Liver (tissue), 9 donors: ENCODE results near the gene DDB1. TPM values are rescaled to one million over a fixed set of nuclear protein-coding genes. Genes with fewer than 3 reads are reported as not detected.

Source experiments
- DNase-seq: peaks from one replicate; pipeline ENCODE4 v3.0.0-alpha.2; 2017; ENCODE audit warnings: low spot score
- H3K27ac ChIP-seq, 2 donors: one replicate each; pipeline ENCODE4 v1.7.0; 2013; ENCODE audit warnings: inconsistent platforms in 2 of 2, low read length in 2 of 2, control low read depth in 1 of 2, low read depth in 1 of 2, mild to moderate bottlenecking in 1 of 2
- H3K27me3 ChIP-seq, 4 donors: one replicate each; pipeline versions ENCODE4 v1.6.1 to v1.7.0; 2013; ENCODE audit warnings: low read length in 3 of 4, inconsistent platforms in 1 of 4, mild to moderate bottlenecking in 1 of 4, moderate library complexity in 1 of 4; ENCODE audit not compliant: control insufficient read depth in 4 of 4, insufficient read depth in 4 of 4
- H3K36me3 ChIP-seq, 4 donors: one replicate each; pipeline versions ENCODE4 v1.6.1 to v1.7.0; 2013; ENCODE audit warnings: low read length in 3 of 4, mild to moderate bottlenecking in 3 of 4, low read depth in 1 of 4, moderate library complexity in 1 of 4; ENCODE audit not compliant: control insufficient read depth in 4 of 4, insufficient read depth in 3 of 4
- H3K4me1 ChIP-seq, 4 donors: one replicate each; pipeline versions ENCODE4 v1.6.1 to v1.7.0; 2013; ENCODE audit warnings: low read length in 3 of 4, mild to moderate bottlenecking in 3 of 4, moderate library complexity in 1 of 4; ENCODE audit not compliant: control insufficient read depth in 4 of 4, insufficient read depth in 4 of 4
- H3K4me3 ChIP-seq, 3 donors: one replicate each; pipeline versions ENCODE4 v1.6.1 to v1.7.0; 2013; ENCODE audit warnings: low read length in 3 of 3, control low read depth in 1 of 3, low read depth in 1 of 3, mild to moderate bottlenecking in 1 of 3
- H3K9ac ChIP-seq, 2 donors: one replicate each; pipeline ENCODE4 v1.7.0; 2013; ENCODE audit warnings: low read length in 2 of 2, mild to moderate bottlenecking in 2 of 2, moderate library complexity in 2 of 2, control low read depth in 1 of 2, low read depth in 1 of 2
- H3K9me3 ChIP-seq, 4 donors: one replicate each; pipeline versions ENCODE4 v1.6.1 to v1.7.0; 2013; ENCODE audit warnings: low read length in 3 of 4; ENCODE audit not compliant: control insufficient read depth in 4 of 4
- FOXA1 ChIP-seq: IDR thresholded peaks from 2 replicates; pipeline ENCODE4 v1.6.1; 2016; ENCODE audit warnings: antibody characterized with exemption
- FOXA2 ChIP-seq: IDR thresholded peaks from 2 replicates; pipeline ENCODE4 v1.6.1; 2016; ENCODE audit warnings: antibody characterized with exemption
- GABPA ChIP-seq, 2 donors: IDR thresholded peaks in 1 of 2; conservative IDR thresholded peaks in 1 of 2; 2 replicates each; pipeline ENCODE4 v1.6.1; 2016; ENCODE audit warnings: antibody characterized with exemption in 2 of 2, mild to moderate bottlenecking in 1 of 2, moderate library complexity in 1 of 2
- HNF4A ChIP-seq, 2 donors: conservative IDR thresholded peaks; 2 replicates each; pipeline ENCODE4 v1.6.1; 2016; ENCODE audit warnings: antibody characterized with exemption in 2 of 2, mild to moderate bottlenecking in 2 of 2
- HNF4G ChIP-seq: IDR thresholded peaks from 2 replicates; pipeline ENCODE4 v1.6.1; 2016; ENCODE audit warnings: antibody characterized with exemption
- JUND ChIP-seq, 2 donors: IDR thresholded peaks; 2 replicates each; pipeline ENCODE4 v1.6.1; 2016; ENCODE audit warnings: antibody characterized with exemption in 2 of 2
- NR2F2 ChIP-seq: IDR thresholded peaks from 2 replicates; pipeline ENCODE4 v1.6.1; 2016; ENCODE audit warnings: antibody characterized with exemption
- RAD21 ChIP-seq, 2 donors: IDR thresholded peaks; 2 replicates each; pipeline ENCODE4 v1.6.1; 2016; ENCODE audit warnings: antibody characterized with exemption in 2 of 2, mild to moderate bottlenecking in 2 of 2
- RXRA ChIP-seq, 2 donors: IDR thresholded peaks; 2 replicates each; pipeline ENCODE4 v1.6.1; 2017 to 2018; ENCODE audit warnings: antibody characterized with exemption in 2 of 2, mild to moderate bottlenecking in 1 of 2
- SP1 ChIP-seq: IDR thresholded peaks from 2 replicates; pipeline ENCODE4 v1.6.1; 2018; ENCODE audit warnings: antibody characterized with exemption, mild to moderate bottlenecking
- TAF1 ChIP-seq: conservative IDR thresholded peaks from 2 replicates; pipeline ENCODE4 v1.6.1; 2016; ENCODE audit warnings: antibody characterized with exemption, mild to moderate bottlenecking
- YY1 ChIP-seq: IDR thresholded peaks from 2 replicates; pipeline ENCODE4 v1.6.1; 2016; ENCODE audit warnings: antibody characterized with exemption, mild to moderate bottlenecking
- WGBS: extraction: QIAGEN DNeasy Blood & Tissue Kit; methylation state at CpG from one replicate; pipeline ENCODE4 v1.1.7; 2013; 5-methylcytosine and 5-hydroxymethylcytosine counted together
- polyA plus RNA-seq, 2 donors: library from polyadenylated mRNA; stranded (reverse) in 1 of 2; unstranded in 1 of 2; fragments of 200-250 nt in 1 of 2; fragments of >200 nt in 1 of 2; fragmentation: Nextera tagmentation in 1 of 2; extraction: Ambion mirVana in 1 of 2; gene quantifications; one replicate each; pipeline versions ENCODE4 v1.2.1 to v1.2.3, GENCODE V29; 2013 to 2015
- total RNA-seq, 2 donors: library from RNA; depleted of rRNA; stranded (reverse); fragments of >200 nt; gene quantifications; one replicate each; pipeline ENCODE4 v1.2.3, GENCODE V29; 2014
- TF ChIP-seq, protein P1 (sequence below): fragments of 150-350 bp; IDR thresholded peaks from 2 replicates; pipeline ENCODE4 v1.5.1; 2017; ENCODE audit warnings: improper control_type of control experiment, low read depth, low read length; ENCODE audit not compliant: missing input control
- TF ChIP-seq, protein P2 (sequence below): IDR thresholded peaks from 2 replicates; pipeline ENCODE4 v1.6.1; 2016; ENCODE audit warnings: antibody characterized with exemption
- TF ChIP-seq, protein P3 (sequence below): IDR thresholded peaks from 2 replicates; pipeline ENCODE4 v1.6.1; 2016; ENCODE audit warnings: antibody characterized with exemption
- TF ChIP-seq, protein P4 (sequence below): IDR thresholded peaks from 2 replicates; pipeline ENCODE4 v1.6.1; 2016; ENCODE audit warnings: antibody characterized with exemption
- TF ChIP-seq, protein P5 (sequence below): IDR thresholded peaks from 2 replicates; pipeline ENCODE4 v1.6.1; 2016; ENCODE audit warnings: antibody characterized with exemption, mild to moderate bottlenecking
- donor health status: healthy.
- donor health status: healthy.
- donor health status: healthy.
- donor health status: healthy.
- donor health status: healthy.

DDB1 gene
- total and polyA plus RNA-seq, 4 donors, result 37.5 to 146 (median 88.9) TPM

DNA sequence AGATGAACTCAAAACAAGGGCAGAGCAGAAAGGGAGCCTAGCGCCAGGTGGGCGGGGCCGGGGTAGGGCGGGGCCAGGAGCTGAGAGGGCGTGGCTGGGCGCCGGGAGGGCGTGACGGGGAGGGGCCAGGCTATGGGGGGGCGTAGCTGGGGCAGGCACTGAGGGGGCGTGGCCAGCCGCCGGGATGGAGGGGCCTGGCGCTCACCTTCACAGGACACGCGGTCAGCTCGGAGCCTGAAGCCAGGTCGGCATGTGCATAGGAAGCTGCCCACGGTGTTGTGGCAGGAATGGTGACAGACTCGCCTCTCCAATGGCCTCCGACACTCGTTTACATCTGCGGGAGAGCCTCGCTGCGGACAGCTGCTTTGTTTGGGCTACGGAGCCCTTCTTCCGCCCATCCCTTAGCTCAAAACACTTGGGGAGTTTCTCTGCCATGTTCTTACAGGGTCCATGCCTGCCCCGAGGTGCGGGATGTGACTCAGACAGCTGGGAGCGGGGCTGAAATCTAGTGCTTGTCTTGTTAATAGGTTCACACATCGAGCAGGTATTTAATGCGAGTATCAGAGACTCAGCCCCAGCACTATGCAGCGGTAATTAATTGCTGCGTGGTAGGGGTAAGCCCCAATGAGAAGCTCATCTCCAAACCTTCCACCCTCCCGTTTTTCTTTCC is 51.2 kb downstream of the DDB1 start:
- peak; percentile 94 for DNase-seq
- Histone ChIP-seq H3K27ac (no peak overlapping the region), H3K4me3 (no peak overlapping the region), H3K9ac (no peak overlapping the region), H3K27me3 (no peaks in the 10 kb centered on the region), H3K9me3 (no peaks in the 10 kb centered on the region), H3K36me3 (peaks cover 0 to 5% (median 0%) of the 10 kb centered on the region in 4 donors), H3K4me1 (peaks cover 0 to 2% (median 0%) of the 10 kb centered on the region in 4 donors)
- TF ChIP-seq FOXA2 (no peak), RAD21 (IDR thresholded peaks at IDR 0.05) (no peak), NR2F2 (no peak), TAF1 (no peak), HNF4G (no peak), RXRA (IDR thresholded peaks at IDR 0.05) (no peak), HNF4A (conservative IDR thresholded peaks at IDR 0.05) (no peak), FOXA1 (no peak), GABPA (IDR thresholded peaks at IDR 0.05 in 1 of 2, conservative IDR thresholded peaks at IDR 0.05 in 1 of 2) (no peak), SP1 (no peak), YY1 (no peak), JUND (IDR thresholded peaks at IDR 0.05) (no peak)
- TF ChIP-seq, protein P1, sequence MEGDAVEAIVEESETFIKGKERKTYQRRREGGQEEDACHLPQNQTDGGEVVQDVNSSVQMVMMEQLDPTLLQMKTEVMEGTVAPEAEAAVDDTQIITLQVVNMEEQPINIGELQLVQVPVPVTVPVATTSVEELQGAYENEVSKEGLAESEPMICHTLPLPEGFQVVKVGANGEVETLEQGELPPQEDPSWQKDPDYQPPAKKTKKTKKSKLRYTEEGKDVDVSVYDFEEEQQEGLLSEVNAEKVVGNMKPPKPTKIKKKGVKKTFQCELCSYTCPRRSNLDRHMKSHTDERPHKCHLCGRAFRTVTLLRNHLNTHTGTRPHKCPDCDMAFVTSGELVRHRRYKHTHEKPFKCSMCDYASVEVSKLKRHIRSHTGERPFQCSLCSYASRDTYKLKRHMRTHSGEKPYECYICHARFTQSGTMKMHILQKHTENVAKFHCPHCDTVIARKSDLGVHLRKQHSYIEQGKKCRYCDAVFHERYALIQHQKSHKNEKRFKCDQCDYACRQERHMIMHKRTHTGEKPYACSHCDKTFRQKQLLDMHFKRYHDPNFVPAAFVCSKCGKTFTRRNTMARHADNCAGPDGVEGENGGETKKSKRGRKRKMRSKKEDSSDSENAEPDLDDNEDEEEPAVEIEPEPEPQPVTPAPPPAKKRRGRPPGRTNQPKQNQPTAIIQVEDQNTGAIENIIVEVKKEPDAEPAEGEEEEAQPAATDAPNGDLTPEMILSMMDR, result no peak
- TF ChIP-seq, protein P2, sequence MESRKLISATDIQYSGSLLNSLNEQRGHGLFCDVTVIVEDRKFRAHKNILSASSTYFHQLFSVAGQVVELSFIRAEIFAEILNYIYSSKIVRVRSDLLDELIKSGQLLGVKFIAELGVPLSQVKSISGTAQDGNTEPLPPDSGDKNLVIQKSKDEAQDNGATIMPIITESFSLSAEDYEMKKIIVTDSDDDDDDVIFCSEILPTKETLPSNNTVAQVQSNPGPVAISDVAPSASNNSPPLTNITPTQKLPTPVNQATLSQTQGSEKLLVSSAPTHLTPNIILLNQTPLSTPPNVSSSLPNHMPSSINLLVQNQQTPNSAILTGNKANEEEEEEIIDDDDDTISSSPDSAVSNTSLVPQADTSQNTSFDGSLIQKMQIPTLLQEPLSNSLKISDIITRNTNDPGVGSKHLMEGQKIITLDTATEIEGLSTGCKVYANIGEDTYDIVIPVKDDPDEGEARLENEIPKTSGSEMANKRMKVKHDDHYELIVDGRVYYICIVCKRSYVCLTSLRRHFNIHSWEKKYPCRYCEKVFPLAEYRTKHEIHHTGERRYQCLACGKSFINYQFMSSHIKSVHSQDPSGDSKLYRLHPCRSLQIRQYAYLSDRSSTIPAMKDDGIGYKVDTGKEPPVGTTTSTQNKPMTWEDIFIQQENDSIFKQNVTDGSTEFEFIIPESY, result no peak
- TF ChIP-seq, protein P3, sequence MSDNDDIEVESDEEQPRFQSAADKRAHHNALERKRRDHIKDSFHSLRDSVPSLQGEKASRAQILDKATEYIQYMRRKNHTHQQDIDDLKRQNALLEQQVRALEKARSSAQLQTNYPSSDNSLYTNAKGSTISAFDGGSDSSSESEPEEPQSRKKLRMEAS, result no peak
- TF ChIP-seq, protein P4, sequence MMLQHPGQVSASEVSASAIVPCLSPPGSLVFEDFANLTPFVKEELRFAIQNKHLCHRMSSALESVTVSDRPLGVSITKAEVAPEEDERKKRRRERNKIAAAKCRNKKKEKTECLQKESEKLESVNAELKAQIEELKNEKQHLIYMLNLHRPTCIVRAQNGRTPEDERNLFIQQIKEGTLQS, result no peak
- TF ChIP-seq, protein P5, sequence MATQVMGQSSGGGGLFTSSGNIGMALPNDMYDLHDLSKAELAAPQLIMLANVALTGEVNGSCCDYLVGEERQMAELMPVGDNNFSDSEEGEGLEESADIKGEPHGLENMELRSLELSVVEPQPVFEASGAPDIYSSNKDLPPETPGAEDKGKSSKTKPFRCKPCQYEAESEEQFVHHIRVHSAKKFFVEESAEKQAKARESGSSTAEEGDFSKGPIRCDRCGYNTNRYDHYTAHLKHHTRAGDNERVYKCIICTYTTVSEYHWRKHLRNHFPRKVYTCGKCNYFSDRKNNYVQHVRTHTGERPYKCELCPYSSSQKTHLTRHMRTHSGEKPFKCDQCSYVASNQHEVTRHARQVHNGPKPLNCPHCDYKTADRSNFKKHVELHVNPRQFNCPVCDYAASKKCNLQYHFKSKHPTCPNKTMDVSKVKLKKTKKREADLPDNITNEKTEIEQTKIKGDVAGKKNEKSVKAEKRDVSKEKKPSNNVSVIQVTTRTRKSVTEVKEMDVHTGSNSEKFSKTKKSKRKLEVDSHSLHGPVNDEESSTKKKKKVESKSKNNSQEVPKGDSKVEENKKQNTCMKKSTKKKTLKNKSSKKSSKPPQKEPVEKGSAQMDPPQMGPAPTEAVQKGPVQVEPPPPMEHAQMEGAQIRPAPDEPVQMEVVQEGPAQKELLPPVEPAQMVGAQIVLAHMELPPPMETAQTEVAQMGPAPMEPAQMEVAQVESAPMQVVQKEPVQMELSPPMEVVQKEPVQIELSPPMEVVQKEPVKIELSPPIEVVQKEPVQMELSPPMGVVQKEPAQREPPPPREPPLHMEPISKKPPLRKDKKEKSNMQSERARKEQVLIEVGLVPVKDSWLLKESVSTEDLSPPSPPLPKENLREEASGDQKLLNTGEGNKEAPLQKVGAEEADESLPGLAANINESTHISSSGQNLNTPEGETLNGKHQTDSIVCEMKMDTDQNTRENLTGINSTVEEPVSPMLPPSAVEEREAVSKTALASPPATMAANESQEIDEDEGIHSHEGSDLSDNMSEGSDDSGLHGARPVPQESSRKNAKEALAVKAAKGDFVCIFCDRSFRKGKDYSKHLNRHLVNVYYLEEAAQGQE, result no peak
- WGBS, result 68% methylated on average over 35 of the region's 35 CpGs
